ENCODE measurements around the gene RAF1.

DNA sequence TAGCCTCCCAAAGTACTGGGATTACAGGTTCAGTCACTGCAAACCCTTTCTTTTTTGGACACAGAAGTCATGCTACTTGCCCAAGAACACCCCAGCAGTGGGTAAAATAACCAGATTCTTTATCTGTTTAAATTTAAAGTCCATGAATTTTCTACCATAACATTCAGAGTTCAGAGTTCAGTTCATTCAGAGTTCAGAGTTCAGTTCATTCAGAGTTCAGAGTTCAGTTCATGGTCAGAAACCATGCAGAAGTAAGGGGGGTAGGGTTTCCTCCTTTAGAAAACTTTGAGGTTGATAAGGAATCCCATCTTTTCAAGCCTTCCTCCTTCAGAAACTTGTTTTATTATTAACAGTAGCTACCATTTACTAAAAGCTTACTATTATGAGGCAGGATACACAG lies 43.2 kb downstream of the RAF1 start:
- TF ChIP-seq POLR2AphosphoS5 (IDR thresholded peaks at IDR 0.05; ENCODE audit: low read depth, low read length) = no peak
- TF ChIP-seq TAF1 (IDR thresholded peaks at IDR 0.05; ENCODE audit: low read depth, low read length) = no peak
- no peak for TF ChIP-seq POLR2A (IDR thresholded peaks at IDR 0.05; ENCODE audit: low read depth, low read length)
- TF ChIP-seq SPI1 (IDR thresholded peaks at IDR 0.05; ENCODE audit: low read depth, low read length) = no peak
- no peak for TF ChIP-seq PAX5 (IDR thresholded peaks at IDR 0.05; ENCODE audit: insufficient read depth, low read length, severe bottlenecking)

Data from GM12891 (cell line).